GM20000 (cell line): Measurements from ENCODE around the gene FRMD4A.

Source experiments
- DNase-seq: peaks from one replicate; pipeline ENCODE4 v3.0.0; 2012; ENCODE audit warnings: low spot score
- TF ChIP-seq, protein P1 (sequence below): IDR thresholded peaks from 2 replicates; pipeline ENCODE4 v1.5.1; 2012; ENCODE audit warnings: mild to moderate bottlenecking, control low read depth; ENCODE audit errors: extremely low read depth, missing control alignments

The FRMD4A gene

DNA sequence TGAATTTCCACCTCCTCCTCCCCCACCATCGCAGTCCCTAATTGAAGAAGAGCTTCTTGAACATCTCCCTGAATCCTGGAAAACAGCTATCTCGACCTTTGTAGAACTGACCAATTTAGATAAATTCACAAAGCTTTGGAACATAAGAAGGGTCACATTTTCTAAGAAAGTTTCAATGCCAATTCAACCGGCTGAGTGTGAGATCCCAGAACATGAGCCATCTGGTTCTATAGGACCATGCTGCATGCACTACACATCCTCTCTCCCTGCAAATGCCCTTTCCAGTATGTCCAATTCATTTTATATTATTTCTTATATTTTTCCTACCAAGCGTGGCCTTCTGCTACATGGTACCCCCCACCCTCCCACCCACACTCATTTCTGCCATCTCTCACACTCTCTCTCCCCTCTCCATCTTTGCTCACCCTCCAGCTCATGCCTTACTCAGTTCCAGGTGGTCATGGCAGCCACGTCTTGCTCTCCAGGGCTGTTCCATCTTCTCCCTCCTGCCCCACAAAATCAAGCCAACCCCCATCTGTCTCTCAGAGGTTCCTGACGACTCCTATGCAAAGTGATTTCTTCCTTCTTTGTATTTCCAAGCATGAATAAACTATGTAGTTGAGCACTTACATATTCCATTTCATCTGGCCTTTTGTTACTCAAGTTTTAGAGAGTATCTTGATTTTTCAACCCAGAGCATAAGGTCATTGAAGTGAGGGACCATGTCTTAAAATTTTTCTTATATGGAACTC is 19.3 kb downstream of the FRMD4A start:
- TF ChIP-seq, protein P1, sequence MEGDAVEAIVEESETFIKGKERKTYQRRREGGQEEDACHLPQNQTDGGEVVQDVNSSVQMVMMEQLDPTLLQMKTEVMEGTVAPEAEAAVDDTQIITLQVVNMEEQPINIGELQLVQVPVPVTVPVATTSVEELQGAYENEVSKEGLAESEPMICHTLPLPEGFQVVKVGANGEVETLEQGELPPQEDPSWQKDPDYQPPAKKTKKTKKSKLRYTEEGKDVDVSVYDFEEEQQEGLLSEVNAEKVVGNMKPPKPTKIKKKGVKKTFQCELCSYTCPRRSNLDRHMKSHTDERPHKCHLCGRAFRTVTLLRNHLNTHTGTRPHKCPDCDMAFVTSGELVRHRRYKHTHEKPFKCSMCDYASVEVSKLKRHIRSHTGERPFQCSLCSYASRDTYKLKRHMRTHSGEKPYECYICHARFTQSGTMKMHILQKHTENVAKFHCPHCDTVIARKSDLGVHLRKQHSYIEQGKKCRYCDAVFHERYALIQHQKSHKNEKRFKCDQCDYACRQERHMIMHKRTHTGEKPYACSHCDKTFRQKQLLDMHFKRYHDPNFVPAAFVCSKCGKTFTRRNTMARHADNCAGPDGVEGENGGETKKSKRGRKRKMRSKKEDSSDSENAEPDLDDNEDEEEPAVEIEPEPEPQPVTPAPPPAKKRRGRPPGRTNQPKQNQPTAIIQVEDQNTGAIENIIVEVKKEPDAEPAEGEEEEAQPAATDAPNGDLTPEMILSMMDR: no peak
- DNase-seq: no peak

DNA sequence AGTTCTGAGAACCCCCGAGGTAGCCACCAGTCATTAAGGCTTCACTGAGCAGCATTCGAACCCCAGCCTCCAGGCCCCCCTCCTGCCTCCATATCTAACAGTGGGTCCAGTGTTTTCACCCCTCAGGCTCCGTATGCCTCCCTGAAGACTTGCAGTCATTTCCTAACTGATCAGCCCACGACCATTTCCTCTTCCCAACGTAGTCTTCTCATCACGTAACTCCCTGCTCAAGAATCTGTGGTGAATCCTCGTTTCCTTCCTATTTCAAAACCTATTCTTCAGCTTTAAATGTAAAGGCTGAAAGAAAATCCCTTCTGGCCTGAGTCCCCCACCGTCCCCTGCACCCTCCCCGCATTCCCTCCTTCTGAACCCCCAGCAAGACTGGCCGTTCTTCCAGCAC is 21.1 kb downstream of the FRMD4A start:
- DNase-seq: no peak
- TF ChIP-seq, protein P1: no peak

DNA sequence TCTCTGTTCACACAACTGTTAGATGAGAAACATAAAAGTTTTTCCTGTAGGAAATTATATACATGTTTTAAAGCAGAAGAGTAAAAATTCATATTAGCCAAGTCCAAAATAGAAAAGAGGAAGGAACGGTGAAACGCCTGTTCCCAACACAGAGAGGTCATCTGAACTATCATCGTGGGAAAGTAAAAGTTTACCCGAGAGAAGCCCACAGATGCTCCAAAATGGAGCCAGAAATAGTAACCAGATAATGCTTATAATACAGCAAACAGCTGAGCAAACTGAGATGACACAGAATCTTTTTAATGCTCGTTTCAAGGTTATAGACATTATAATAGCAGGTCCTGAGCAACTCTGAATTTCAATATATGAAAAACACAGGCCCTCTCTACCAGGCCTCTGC is 24.5 kb downstream of the FRMD4A start:
- TF ChIP-seq, protein P1: no peak
- DNase-seq: no peak

DNA sequence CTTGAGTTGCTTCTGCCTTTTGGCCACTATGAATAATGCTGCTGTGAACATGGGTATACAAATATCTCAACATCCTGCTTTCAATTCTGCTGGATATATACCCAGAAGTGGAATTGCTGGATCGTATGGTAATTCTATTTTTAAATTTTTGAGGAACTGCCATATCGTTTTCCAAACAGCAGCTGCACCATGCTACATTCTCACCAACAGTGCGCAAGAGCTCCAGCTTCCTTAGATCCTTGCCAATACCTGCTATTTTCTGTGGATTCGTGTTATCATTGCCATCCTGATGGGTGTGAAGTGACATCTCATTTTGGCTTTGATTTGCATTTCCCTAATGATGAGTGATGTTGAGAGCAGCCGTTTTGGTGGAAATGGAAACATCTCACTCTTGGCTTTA is 26.7 kb downstream of the FRMD4A start:
- TF ChIP-seq, protein P1: no peak
- no peak for DNase-seq

DNA sequence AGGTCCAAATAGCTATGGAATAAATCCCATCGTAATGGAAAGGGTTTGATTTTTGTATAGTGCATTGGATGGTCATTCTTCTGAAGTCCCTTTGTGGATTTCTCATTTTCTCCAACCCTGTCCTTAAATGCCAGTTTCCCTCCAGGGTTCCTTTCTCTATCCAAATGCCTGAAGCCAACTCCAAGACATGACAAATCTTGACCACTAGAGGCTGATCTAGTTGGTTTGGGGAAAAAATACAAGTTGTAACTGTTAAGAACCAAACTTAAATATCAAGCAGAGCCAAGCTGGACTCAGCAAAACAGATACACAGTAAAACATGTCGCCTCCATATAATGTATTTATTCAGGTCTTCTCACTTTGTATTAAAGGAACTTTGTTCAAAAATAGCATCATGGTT is 28.7 kb downstream of the FRMD4A start:
- DNase-seq: no peak
- TF ChIP-seq, protein P1: no peak

DNA sequence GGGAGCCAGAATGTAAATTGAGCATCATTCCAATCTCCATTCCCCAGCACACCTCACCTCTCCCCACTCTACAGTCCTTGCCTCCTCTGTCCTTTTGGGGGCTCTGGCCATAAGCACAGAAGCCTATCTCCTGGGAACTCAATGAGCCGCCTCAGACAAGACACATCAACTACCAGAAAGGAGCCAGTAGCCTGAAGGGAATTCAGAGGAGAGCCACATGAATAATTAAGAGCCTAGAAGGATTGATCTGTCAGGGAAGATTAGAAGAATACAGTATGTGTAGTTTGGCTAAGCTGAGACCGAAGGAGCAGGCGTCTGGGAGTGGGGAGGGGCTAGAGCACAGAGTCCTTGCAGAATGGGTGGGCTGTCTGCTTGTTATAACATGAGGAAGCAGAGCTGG is 31.2 kb downstream of the FRMD4A start:
- no peak for DNase-seq
- TF ChIP-seq, protein P1: no peak

DNA sequence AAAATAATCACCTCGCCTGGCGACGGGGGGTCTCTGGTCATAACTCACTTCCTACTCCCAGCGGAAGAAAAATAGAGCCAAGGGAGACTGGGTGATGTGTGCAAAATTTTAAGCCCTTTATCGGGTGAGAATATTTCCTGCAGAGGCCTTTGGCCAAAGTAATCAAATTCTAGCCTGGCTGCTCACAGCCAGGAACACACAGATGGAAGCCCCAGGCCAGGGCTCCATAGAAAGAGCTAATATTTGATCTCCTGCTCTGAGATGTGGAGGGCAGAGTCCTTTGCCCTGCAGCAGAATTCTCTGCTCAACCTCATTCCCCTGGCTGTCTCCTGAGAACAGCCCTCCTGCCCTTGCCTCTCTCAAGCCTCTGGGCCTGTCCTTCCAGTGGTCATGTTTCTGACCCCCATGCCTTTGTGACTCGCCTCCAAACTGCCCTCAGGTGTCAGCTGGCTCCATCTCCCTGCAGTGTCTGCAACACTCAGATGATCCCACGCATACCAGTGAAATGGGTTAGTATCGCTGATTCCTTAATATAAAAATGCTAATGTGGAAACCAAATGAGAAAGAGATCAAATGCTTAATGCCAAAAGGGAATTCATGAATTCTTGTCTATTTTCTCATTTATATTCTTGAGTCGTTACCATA is 34.5 kb downstream of the FRMD4A start:
- no peak for DNase-seq
- TF ChIP-seq, protein P1: no peak
